RWPE1 (cell line): ENCODE data around the gene TMEM150B.

Experiments used
- CTCF ChIA-PET: fragments of 350-600 bp; sonication (Branson Sonifier 250); formaldehyde crosslinking; extraction: SDS; loops from one replicate; lab custom pipeline; 2021; lab: Yijun Ruan, JAX
- POLR2A ChIA-PET: fragments of 400-600 bp; formaldehyde crosslinking; extraction: SDS; loops from one replicate; lab custom pipeline; 2020; ENCODE audit warnings: antibody characterized with exemption; ENCODE audit not compliant: low non-redundant PET; lab: Yijun Ruan, JAX
- DNase-seq: peaks from one replicate; pipeline ENCODE4 v3.0.0; 2012; ENCODE audit warnings: low spot score
- H3K27ac ChIP-seq: fragments of 450-650 bp; 2 replicates; pipeline ENCODE4 v1.5.1; 2017
- TF ChIP-seq, protein P1 (sequence below): fragments of 450-650 bp; conservative IDR thresholded peaks from 2 replicates; pipeline ENCODE4 v1.5.1; 2017; ENCODE audit warnings: low read depth, mild to moderate bottlenecking

The TMEM150B gene

DNA sequence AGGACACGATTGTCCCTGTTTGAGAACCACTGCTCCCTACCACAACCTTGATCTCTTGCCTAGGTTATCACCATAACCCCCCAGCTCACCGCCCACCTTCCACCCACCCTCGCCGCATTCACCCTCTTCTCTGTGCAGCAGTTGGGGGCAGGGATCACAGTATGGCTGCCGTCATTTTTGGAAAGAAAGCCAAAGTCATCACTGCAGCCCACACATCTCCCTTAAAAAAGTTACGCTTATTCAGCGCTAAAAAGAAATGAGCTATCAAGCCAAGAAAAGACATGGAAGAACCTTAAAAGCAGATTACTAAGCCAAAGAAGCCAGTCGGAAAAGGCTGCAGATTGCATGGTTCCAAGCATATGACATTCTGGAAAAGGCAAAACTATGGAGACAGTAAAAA is 55.8 kb downstream of the TMEM150B start:
- CTCF ChIA-PET, result interaction anchor here (0.6 kb wide), 1 partner anchor 9 kb away, joined by 3 read pairs; no protein-coding TSS in a partner anchor
- no peak for DNase-seq
- POLR2A ChIA-PET, result no interaction called here

DNA sequence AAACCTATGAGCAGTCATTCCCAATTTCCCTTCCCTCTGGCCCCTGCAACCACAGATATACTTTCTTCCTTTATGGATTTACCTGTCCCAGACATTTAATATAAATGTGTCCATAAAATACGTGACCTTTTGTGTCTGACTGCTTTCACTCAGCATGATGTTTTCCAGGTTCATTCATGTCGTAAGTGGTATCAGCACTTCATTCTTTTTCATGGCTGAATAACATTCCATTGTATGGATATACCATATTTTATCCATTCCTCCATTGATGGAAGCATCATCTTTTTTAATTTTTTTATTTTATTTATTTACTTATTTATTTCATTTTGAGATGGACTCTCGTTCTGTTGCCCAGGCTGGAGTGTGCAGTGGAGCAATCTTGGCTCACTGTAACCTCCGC is 58.3 kb downstream of the TMEM150B start:
- CTCF ChIA-PET, result no interaction called here
- no peak overlapping the region for H3K27ac ChIP-seq
- TF ChIP-seq, protein P1, sequence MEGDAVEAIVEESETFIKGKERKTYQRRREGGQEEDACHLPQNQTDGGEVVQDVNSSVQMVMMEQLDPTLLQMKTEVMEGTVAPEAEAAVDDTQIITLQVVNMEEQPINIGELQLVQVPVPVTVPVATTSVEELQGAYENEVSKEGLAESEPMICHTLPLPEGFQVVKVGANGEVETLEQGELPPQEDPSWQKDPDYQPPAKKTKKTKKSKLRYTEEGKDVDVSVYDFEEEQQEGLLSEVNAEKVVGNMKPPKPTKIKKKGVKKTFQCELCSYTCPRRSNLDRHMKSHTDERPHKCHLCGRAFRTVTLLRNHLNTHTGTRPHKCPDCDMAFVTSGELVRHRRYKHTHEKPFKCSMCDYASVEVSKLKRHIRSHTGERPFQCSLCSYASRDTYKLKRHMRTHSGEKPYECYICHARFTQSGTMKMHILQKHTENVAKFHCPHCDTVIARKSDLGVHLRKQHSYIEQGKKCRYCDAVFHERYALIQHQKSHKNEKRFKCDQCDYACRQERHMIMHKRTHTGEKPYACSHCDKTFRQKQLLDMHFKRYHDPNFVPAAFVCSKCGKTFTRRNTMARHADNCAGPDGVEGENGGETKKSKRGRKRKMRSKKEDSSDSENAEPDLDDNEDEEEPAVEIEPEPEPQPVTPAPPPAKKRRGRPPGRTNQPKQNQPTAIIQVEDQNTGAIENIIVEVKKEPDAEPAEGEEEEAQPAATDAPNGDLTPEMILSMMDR, result no peak
- no peak for DNase-seq
- POLR2A ChIA-PET, result no interaction called here

More for the DNA sequence above, 55.8 kb downstream of the TMEM150B start:
- TF ChIP-seq, protein P1, result no peak
- H3K27ac ChIP-seq, result peak overlapping the region; percentile 3; the same call in 1 of the 2 replicates

DNA sequence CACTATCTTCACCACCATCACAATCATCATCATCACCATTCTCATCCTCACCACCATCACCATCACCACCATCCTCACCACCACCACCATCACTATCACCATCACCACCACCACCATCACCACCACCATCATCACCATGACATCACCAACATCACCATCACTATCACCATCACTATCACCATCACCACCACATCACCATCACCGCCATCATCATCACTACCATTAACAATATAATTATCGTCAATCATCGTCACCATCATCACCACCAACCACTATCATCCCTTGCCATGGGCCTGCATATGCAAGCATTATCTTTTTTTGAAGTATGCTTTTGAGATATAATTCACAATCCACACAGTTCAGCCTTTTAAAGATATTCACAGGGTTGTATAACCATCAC is 58.7 kb downstream of the TMEM150B start:
- POLR2A ChIA-PET, result no interaction called here
- CTCF ChIA-PET, result no interaction called here
- TF ChIP-seq, protein P1, result no peak

DNA sequence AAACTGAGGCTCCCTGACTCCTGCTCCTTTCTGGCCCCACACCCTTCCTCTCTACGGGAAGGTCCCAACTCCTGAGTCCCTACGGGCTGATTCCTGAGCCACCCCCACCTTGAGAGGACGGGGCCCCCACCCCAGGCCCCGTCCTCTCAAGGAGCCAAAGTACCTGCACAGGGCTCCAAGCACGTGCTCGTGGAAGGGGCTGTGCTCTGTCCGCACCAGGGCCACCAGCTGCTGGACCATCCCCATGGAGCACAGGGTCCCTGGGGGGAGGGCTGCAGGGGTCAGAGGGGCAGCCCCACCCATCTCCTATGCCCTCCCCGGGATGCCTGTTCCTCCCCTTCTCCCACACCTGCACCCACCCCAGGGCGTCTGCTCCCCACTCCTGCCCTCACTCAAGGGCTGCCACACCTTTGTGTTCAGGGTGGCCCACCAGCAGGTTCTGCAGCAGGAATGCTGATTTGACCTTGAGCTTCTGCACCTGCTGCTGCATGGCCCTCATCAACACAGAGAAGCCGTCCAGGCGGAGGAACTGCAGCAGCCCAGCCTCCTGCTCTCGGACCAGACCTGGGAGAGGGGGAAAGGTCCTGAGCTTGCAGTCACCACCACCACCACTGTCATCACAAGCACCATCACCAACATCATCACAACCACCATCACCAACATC is 59.3 kb downstream of the TMEM150B start:
- H3K27ac ChIP-seq, result no peak overlapping the region
- POLR2A ChIA-PET, result no interaction called here
- CTCF ChIA-PET, result no interaction called here
- TF ChIP-seq, protein P1, result no peak
- no peak for DNase-seq

More for the DNA sequence above, 58.7 kb downstream of the TMEM150B start:
- DNase-seq, result no peak
- H3K27ac ChIP-seq, result no peak overlapping the region

DNA sequence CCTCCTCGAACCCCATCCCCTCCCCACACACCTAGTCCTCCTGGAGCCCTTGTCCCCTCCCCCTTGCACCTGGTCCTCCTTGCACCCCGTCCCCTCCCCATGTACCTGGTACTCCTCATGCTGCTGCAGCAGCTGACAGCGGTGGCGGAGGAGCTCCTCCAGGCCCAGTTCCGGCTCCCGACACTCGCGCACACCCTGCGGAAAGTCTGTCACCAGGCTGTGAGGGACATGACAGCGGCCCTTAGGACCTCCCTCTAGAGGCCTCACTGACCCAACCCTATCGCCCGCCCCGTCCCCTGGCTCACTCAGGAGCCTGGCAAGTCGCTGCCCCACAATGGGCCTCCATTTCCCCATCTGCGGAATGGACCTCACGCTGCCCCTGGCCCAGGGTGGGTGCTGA is 60.0 kb downstream of the TMEM150B start:
- H3K27ac ChIP-seq, result no peak overlapping the region
- CTCF ChIA-PET, result no interaction called here
- DNase-seq, result no peak
- TF ChIP-seq, protein P1, result no peak
- POLR2A ChIA-PET, result no interaction called here

DNA sequence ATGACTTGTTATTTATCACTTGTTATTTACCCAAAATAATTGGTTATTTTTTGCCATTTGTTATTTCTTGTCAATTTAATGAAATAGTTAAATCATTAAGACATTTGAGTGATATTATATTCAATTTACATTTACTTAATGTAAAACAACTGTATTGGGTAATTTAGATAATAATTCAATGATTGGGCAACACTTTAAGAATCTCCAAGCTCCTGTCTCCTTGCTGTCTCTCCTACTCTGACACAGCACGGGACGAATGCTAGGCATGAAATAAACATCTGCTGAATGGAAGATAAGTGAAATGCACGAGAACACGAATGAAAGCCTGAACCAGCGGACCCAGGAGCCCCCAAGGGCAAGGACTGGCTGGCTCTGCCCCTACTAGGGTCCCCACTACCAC is 60.6 kb downstream of the TMEM150B start:
- DNase-seq, result no peak
- TF ChIP-seq, protein P1, result no peak
- CTCF ChIA-PET, result no interaction called here
- POLR2A ChIA-PET, result no interaction called here
- no peak overlapping the region for H3K27ac ChIP-seq
